IMR-90 (cell line): ENCODE measurements around the gene UBA5. TPM values are rescaled to one million over a fixed set of nuclear protein-coding genes. Genes with fewer than 3 reads are reported as not detected.

Experiments used
- ATAC-seq: fragments of 200-7000 bp; cut with Tn5 transposase; 2 replicates; pipeline ENCODE4 v1.9.1; 2020; ENCODE audit warnings: low read depth, mild to moderate bottlenecking, moderate library complexity
- BruUV-seq: library from RNA; stranded (reverse); fragments of 400-500 nt; replicated peaks from 2 replicates; lab custom pipeline; 2021; lab: Mats Ljungman, UMichigan
- CTCF ChIA-PET: fragments of 300-600 bp; formaldehyde crosslinking; extraction: SDS; loops from one replicate; lab custom pipeline; 2021; ENCODE audit warnings: antibody characterized with exemption; lab: Yijun Ruan, JAX
- POLR2A ChIA-PET: fragments of 300-600 bp; sonication (Branson Sonifier 250); formaldehyde crosslinking; loops from one replicate; lab custom pipeline; 2022; ENCODE audit warnings: antibody characterized with exemption; ENCODE audit not compliant: unreplicated experiment; lab: Charles Lee
- DNase-seq: peaks from one replicate; pipeline ENCODE4 v3.0.0; 2013
- H2AFZ ChIP-seq: replicated peaks from 2 replicates; pipeline ENCODE3; 2013; ENCODE audit warnings: low read length, mild to moderate bottlenecking; ENCODE audit not compliant: poor library complexity
- H2AK5ac ChIP-seq: 2 replicates; pipeline ENCODE4 v1.6.1; 2013; ENCODE audit warnings: low read depth, low read length, inconsistent platforms
- H2AK9ac ChIP-seq: replicated peaks from 2 replicates; pipeline ENCODE3; 2013; ENCODE audit warnings: mild to moderate bottlenecking, low read depth, low read length, moderate library complexity; ENCODE audit not compliant: poor library complexity
- H2BK120ac ChIP-seq: 2 replicates; pipeline ENCODE4 v1.6.1; 2013; ENCODE audit warnings: low read depth, low read length, inconsistent platforms
- H2BK15ac ChIP-seq: 3 replicates; pipeline ENCODE4 v1.6.1; 2013; ENCODE audit warnings: low read depth, low read length, inconsistent platforms
- H2BK20ac ChIP-seq: 2 replicates; pipeline ENCODE4 v1.6.1; 2013; ENCODE audit warnings: low read depth, mild to moderate bottlenecking, inconsistent platforms, low read length, moderate library complexity
- H2BK5ac ChIP-seq: 2 replicates; pipeline ENCODE4 v1.6.1; 2013; ENCODE audit warnings: mild to moderate bottlenecking, low read depth, low read length, inconsistent platforms; ENCODE audit not compliant: poor library complexity, severe bottlenecking
- H3K14ac ChIP-seq: replicated peaks from 2 replicates; pipeline ENCODE4 v1.6.1; 2013; ENCODE audit warnings: low read depth, low read length, inconsistent platforms
- H3K18ac ChIP-seq: 2 replicates; pipeline ENCODE4 v1.6.1; 2013; ENCODE audit warnings: low read depth, low read length, control low read depth
- H3K23ac ChIP-seq: 2 replicates; pipeline ENCODE4 v1.6.1; 2013; ENCODE audit warnings: low read depth, low read length, inconsistent platforms
- H3K27ac ChIP-seq: 2 replicates; pipeline ENCODE4 v1.5.1; 2013; ENCODE audit warnings: mild to moderate bottlenecking, control low read depth, low read length; ENCODE audit not compliant: insufficient read depth
- H3K27me3 ChIP-seq: 2 replicates; pipeline ENCODE4 v1.6.1; 2013; ENCODE audit warnings: low read length; ENCODE audit not compliant: control insufficient read depth, insufficient read depth
- H3K36me3 ChIP-seq: 2 replicates; pipeline ENCODE4 v1.6.1; 2013; ENCODE audit warnings: low read length, mixed read lengths; ENCODE audit not compliant: control insufficient read depth, insufficient read depth
- H3K4ac ChIP-seq: 2 replicates; pipeline ENCODE4 v1.6.1; 2013; ENCODE audit warnings: low read depth, low read length, inconsistent platforms
- H3K4me1 ChIP-seq: 2 replicates; pipeline ENCODE4 v1.6.1; 2013; ENCODE audit warnings: low read length, mixed read lengths; ENCODE audit not compliant: control insufficient read depth, insufficient read depth
- H3K4me2 ChIP-seq: 2 replicates; pipeline ENCODE4 v1.6.1; 2013; ENCODE audit warnings: low read depth, mild to moderate bottlenecking, control low read depth, low read length, moderate library complexity
- H3K4me3 ChIP-seq: 2 replicates; pipeline ENCODE4 v1.5.1; 2013; ENCODE audit warnings: low read depth, mild to moderate bottlenecking, control low read depth, low read length, moderate library complexity; ENCODE audit not compliant: insufficient read depth
- H3K56ac ChIP-seq: 2 replicates; pipeline ENCODE4 v1.6.1; 2013; ENCODE audit warnings: low read length, inconsistent platforms; ENCODE audit not compliant: insufficient read depth; ENCODE audit errors: extremely low read depth
- H3K79me1 ChIP-seq, 2 experiments: 2 replicates each; pipeline ENCODE4 v1.6.1; 2013; ENCODE audit warnings: low read length in 2 of 2, inconsistent platforms in 1 of 2, low read depth in 1 of 2
- H3K9ac ChIP-seq: 2 replicates; pipeline ENCODE4 v1.6.1; 2013; ENCODE audit warnings: low read depth, low read length, control low read depth
- H3K9me1 ChIP-seq: 2 replicates; pipeline ENCODE4 v1.6.1; 2013; ENCODE audit warnings: low read length, inconsistent platforms; ENCODE audit not compliant: insufficient read depth
- H3K9me3 ChIP-seq: 2 replicates; pipeline ENCODE4 v1.6.1; 2013; ENCODE audit warnings: low read length; ENCODE audit not compliant: control insufficient read depth, insufficient read depth
- H4K20me1 ChIP-seq: 2 replicates; pipeline ENCODE4 v1.6.1; 2013; ENCODE audit warnings: low read length, inconsistent platforms; ENCODE audit not compliant: insufficient read depth
- H4K5ac ChIP-seq: 2 replicates; pipeline ENCODE4 v1.6.1; 2013; ENCODE audit warnings: mild to moderate bottlenecking, low read depth, low read length, control low read depth
- H4K8ac ChIP-seq, 2 experiments: 2 replicates each; pipeline ENCODE4 v1.6.1; 2013; ENCODE audit warnings: low read depth in 2 of 2, low read length in 2 of 2, control low read depth in 1 of 2, inconsistent platforms in 1 of 2
- H4K91ac ChIP-seq: 2 replicates; pipeline ENCODE4 v1.6.1; 2013; ENCODE audit warnings: low read depth, low read length, inconsistent platforms; ENCODE audit not compliant: insufficient read depth
- FOS ChIP-seq: fragments of 150-350 bp; IDR thresholded peaks from 2 replicates; pipeline ENCODE4 v1.6.1; 2016; ENCODE audit warnings: low read depth, low read length
- WGBS, 2 experiments: methylation state at CpG; one replicate each; pipeline versions ENCODE4 v1.1.5 to v1.1.7; 2013; ENCODE audit warnings: missing lambda C conversion rate in 2 of 2; ENCODE audit not compliant: insufficient read length in 1 of 2; ENCODE audit errors: extremely low coverage in 2 of 2; 5-methylcytosine and 5-hydroxymethylcytosine counted together
- dilution Hi-C: fragments of 300-500 bp; cut with HindIII; formaldehyde crosslinking; loops from one replicate; pipeline ENCODE4 v1.14.3; 2018; ENCODE audit warnings: low sequenced_read_pairs; ENCODE audit not compliant: unreplicated experiment
- in situ Hi-C: fragments of 300-500 bp; cut with MboI; formaldehyde crosslinking; loops from 3 replicates; pipeline ENCODE4 v1.14.3; 2019; ENCODE audit warnings: low sequenced_read_pairs, inconsistent platforms, mixed read lengths
- intact Hi-C: fragments of 100-400 bp; cut with micrococcal nuclease; formaldehyde crosslinking; loops from 2 replicates; pipeline ENCODE4 v1.10.0; 2022
- polyA plus RNA-seq, 3 experiments: library from polyadenylated mRNA; depleted of rRNA; stranded (reverse); fragments of >200 nt; gene quantifications; 2 replicates each; pipeline ENCODE4 v1.2.3, GENCODE V29; 2012; ENCODE audit warnings: low replicate concordance in 1 of 3
- total RNA-seq: library from RNA; depleted of rRNA; stranded (reverse); fragments of >200 nt; gene quantifications from 2 replicates; pipeline ENCODE4 v1.2.3, GENCODE V29; 2012
- TF ChIP-seq, protein P1 (sequence below): conservative IDR thresholded peaks from 2 replicates; pipeline ENCODE4 v1.5.1; 2012; ENCODE audit warnings: mild to moderate bottlenecking, low read depth, low read length, improper control_type of control experiment

The UBA5 gene
- total and polyA plus RNA-seq, 2 of the 4 experiments (the other 2 are of a cell fraction) = 20.3 to 30.4 TPM

DNA sequence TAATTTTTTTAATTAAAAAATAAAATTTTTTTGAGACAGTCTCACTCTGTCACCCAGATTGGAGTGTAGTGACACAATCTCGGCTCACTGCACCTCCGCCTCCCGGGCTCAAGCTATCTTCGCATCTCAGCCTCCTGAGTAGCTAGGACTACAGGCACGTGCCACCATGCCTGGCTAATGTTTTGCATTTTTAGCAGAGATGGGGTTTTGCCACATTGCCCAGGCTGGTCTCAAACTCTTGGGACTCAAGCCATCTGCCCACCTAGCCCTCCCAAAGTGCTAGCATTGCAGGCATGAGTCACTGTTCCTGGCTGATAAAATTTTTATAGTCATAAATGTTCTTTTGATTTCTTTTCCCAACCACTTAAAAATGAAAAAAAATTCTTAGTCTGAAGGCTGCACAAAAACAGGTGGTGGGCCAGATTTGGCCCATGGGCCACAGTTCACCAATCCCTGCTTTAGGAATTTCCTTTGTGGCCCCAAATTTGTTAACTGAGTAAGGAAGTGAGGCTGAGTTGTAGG lies 9.2 kb downstream of the UBA5 start:
- ATAC-seq = peak; percentile 28
- Histone ChIP-seq H4K20me1 (no peaks in the 10 kb centered on the region; the same call in 1 of the 2 replicates), H4K8ac (0 out of 4 replicates have a peak overlapping the region, but pooled peaks of 1 of the 2 experiments have one; percentile 30), H2BK20ac (no peak overlapping the region), H3K9me3 (no peaks in the 10 kb centered on the region), H3K9ac (no peak overlapping the region), H3K14ac (no peak overlapping the region), H3K4me3 (no peak overlapping the region), H3K27me3 (no peaks in the 10 kb centered on the region), H3K36me3 (peaks cover 12% of the 10 kb centered on the region), H3K4me1 (peaks cover 4% of the 10 kb centered on the region), H2BK5ac (peak overlapping the region; percentile 18), H3K4me2 (no peak overlapping the region), H3K4ac (no peak overlapping the region), H4K5ac (peak overlapping the region; percentile 83; the same call in 1 of the 2 replicates), H3K27ac (peak overlapping the region; percentile 40; the same call in 1 of the 2 replicates), H3K56ac (no peak overlapping the region), H3K18ac (no peak overlapping the region), H3K79me1 (peaks cover 24 to 28% of the 10 kb centered on the region in 2 experiments), H2AK5ac (no peak overlapping the region), H3K23ac (no peak overlapping the region), H2BK120ac (no peak overlapping the region), H2AK9ac (no peak overlapping the region), H2AFZ (no peak overlapping the region), H3K9me1 (0 out of 2 replicates have a peak, but pooled peaks cover 5% of the 10 kb centered on the region), H2BK15ac (no peak overlapping the region), H4K91ac (no peak overlapping the region)
- intact Hi-C loops (no loop called here), in situ Hi-C loops (no loop called here), dilution Hi-C loops (no loop called here)
- ChIA-PET CTCF (no interaction called here), POLR2A (no interaction called here)
- TF ChIP-seq, protein P1, sequence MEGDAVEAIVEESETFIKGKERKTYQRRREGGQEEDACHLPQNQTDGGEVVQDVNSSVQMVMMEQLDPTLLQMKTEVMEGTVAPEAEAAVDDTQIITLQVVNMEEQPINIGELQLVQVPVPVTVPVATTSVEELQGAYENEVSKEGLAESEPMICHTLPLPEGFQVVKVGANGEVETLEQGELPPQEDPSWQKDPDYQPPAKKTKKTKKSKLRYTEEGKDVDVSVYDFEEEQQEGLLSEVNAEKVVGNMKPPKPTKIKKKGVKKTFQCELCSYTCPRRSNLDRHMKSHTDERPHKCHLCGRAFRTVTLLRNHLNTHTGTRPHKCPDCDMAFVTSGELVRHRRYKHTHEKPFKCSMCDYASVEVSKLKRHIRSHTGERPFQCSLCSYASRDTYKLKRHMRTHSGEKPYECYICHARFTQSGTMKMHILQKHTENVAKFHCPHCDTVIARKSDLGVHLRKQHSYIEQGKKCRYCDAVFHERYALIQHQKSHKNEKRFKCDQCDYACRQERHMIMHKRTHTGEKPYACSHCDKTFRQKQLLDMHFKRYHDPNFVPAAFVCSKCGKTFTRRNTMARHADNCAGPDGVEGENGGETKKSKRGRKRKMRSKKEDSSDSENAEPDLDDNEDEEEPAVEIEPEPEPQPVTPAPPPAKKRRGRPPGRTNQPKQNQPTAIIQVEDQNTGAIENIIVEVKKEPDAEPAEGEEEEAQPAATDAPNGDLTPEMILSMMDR = no peak
- TF ChIP-seq FOS = 0 out of 2 replicates have a peak, but pooled peaks have one; percentile 24
- peak; percentile 13 for DNase-seq
- BruUV-seq = no TSS peak
- WGBS, 2 experiments = 100% methylated on average over 3 of the region's 5 CpGs; no CpG with 5 or more reads in 1 of the 2 experiments
